ENCODE results near the gene INPP5F.
A peak's percentile ranks its signal among the peaks of the same experiment; 100 is the strongest.

Gene INPP5F

DNA sequence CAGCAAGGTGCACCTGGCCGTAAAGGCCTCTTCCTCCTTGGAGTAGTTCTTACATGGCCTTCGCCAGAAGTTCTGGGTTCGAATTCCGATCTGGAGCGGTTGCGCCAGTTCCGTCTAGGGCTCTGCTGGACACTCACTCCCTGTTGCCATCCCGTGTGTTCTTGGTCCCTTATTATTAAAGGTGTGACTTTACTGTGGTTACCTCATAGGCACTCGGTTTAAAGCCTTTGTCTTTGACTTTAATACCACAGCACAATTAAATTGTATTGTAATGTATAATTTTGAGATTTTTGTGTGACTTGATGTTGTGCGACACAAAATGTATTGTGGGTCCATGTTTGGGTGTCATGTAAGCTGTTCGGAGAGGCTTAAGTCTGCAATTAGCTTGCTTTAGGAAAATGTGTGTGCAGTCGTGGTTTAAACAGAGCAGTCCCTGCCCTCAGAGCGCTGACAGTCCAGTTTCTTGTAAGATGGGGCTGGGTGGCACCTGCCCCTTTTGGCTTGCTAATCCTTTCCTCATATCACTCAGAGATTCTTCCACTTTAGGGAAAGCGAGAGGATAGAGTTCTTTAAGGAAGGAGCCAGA is 919 bp downstream of the INPP5F start:
- TF ChIP-seq, protein P1, sequence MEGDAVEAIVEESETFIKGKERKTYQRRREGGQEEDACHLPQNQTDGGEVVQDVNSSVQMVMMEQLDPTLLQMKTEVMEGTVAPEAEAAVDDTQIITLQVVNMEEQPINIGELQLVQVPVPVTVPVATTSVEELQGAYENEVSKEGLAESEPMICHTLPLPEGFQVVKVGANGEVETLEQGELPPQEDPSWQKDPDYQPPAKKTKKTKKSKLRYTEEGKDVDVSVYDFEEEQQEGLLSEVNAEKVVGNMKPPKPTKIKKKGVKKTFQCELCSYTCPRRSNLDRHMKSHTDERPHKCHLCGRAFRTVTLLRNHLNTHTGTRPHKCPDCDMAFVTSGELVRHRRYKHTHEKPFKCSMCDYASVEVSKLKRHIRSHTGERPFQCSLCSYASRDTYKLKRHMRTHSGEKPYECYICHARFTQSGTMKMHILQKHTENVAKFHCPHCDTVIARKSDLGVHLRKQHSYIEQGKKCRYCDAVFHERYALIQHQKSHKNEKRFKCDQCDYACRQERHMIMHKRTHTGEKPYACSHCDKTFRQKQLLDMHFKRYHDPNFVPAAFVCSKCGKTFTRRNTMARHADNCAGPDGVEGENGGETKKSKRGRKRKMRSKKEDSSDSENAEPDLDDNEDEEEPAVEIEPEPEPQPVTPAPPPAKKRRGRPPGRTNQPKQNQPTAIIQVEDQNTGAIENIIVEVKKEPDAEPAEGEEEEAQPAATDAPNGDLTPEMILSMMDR (IDR thresholded peaks at IDR 0.05; ENCODE audit: low read depth, low read length) = no peak
- Histone ChIP-seq H3K4me3 (ENCODE audit: low read depth, low read length) (peak overlapping the region; percentile 58), H3K36me3 (no peaks in the 10 kb centered on the region; the same call in 1 of the 2 replicates), H3K4me1 (peaks cover 7% of the 10 kb centered on the region; the same call in 1 of the 2 replicates), H3K27me3 (no peaks in the 10 kb centered on the region), H3K9me3 (no peaks in the 10 kb centered on the region)
- no peak for DNase-seq

DNA sequence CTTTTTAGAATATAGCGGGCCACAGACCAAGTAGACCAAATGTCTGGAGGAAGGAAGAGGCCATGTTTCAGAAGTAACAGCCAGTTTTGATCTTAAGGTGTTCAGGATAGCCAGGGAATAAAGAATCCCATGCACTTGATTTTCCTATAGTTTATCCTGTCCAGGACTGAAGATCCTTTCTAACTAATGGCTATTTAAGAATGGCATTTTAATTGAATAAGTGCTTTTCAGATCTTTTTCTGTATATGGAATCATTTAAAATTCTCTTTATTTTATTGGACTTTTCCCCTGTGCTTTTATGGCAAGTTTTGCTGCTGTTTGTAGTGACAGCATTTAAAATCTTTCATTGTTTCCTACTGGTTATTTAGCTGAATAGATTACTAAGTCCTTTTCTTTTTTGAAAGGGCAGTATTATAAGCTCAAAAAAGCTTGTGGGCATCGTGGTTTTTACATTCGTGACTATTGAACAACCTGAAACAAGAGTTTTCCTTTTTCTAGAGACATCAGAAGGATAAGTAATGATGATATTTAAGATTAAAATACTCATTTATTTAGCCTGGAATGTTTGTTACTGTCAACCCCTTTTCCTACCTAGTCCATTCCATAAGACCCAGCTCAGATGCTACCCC is 2.4 kb downstream of the INPP5F start:
- Histone ChIP-seq H3K4me3 (ENCODE audit: low read depth, low read length) (no peak overlapping the region), H3K27me3 (no peaks in the 10 kb centered on the region), H3K4me1 (peaks cover 5% of the 10 kb centered on the region; the same call in 1 of the 2 replicates), H3K9me3 (no peaks in the 10 kb centered on the region), H3K36me3 (no peaks in the 10 kb centered on the region; the same call in 1 of the 2 replicates)
- no peak for DNase-seq
- TF ChIP-seq, protein P1 (IDR thresholded peaks at IDR 0.05; ENCODE audit: low read depth, low read length) = no peak

DNA sequence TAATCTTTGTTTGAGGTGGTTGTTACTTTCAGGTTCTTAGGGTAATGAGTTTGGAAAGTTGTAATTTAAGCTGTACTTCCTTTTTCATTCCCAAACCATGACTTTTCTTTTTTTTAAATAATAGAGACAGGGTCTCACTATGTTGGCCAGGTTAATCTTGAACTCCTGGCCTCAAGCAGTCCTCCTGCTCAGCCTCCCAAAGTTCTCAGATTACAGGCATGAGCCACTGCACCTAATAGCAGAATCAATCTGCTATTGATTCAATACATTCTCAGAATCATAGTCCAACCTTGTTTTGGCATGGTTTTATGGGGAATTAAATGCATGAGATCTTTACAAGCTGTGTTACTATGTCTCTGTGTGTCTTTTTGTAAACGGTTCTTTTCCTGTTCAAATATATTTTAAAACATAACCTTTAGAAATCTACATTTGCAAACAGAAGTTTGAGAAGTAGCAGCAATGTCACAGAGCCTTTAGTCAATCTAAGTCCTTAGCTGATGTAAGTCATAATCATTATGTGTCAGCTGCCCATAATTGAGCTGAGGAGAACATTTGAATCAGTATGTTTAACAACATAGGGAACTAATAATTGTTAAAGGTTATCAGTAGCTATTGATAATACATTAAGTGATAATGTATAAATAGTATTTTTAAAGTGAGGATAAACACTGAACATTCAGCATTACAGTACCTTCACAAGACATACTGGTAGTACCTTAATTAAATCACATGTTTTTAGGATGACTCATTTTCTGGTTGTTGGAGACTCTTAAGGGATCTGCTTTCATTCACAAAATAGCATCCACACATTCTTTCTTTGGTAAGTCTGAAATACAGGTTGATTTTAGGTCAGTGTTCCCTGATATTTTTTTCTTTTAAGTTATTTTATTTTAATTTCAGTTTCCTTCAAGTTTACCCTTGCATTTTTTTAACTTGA is 8.8 kb downstream of the INPP5F start:
- DNase-seq = no peak
- Histone ChIP-seq H3K4me3 (ENCODE audit: low read depth, low read length) (no peak overlapping the region), H3K4me1 (peaks cover 12% of the 10 kb centered on the region; the same call in 1 of the 2 replicates), H3K9me3 (no peaks in the 10 kb centered on the region), H3K27me3 (no peaks in the 10 kb centered on the region), H3K36me3 (no peaks in the 10 kb centered on the region; the same call in 1 of the 2 replicates)
- TF ChIP-seq, protein P1 (IDR thresholded peaks at IDR 0.05; ENCODE audit: low read depth, low read length) = no peak

DNA sequence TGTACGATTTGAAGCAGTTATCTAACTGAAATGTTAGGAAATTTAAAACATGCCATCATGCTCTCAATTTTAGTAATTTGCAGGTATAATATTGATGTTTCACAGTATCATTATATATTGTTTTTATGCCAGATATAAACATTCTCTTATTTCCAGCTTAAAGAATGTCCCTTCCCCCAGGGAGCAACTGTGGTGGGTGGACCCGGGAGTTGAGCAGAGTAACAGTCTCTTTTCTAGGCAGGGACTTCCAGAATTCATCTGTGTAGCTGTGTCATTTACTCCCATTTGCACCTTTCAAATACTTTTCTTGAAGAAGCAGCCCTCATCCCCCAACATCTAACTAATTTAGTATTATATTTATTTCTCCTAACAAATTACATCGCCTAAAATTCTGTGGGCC is 9.6 kb downstream of the INPP5F start:
- peaks cover 12% of the 10 kb centered on the region; the same call in 1 of the 2 replicates for H3K4me1 ChIP-seq
- H3K4me3 ChIP-seq (ENCODE audit: low read depth, low read length) = no peak overlapping the region
- TF ChIP-seq, protein P1 (IDR thresholded peaks at IDR 0.05; ENCODE audit: low read depth, low read length) = no peak
- H3K36me3 ChIP-seq = no peaks in the 10 kb centered on the region; the same call in 1 of the 2 replicates
- H3K9me3 ChIP-seq = no peaks in the 10 kb centered on the region
- no peak for DNase-seq
- H3K27me3 ChIP-seq = no peaks in the 10 kb centered on the region

DNA sequence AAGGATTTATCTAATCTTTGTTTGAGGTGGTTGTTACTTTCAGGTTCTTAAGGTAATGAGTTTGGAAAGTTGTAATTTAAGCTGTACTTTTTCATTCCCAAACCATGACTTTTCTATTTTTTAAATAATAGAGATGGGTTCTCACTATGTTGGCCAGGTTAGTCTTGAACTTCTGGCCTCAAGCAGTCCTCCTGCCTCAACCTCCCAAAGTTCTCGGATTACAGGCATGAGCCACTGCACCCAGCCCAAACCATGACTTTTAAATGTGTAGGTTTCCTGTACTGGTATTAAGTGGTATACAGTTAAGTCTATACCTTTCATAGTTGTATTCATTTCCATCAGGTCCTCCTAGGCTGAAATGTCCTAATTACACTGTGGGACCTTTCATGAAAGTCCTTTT is 10.4 kb downstream of the INPP5F start:
- DNase-seq = no peak
- Histone ChIP-seq H3K36me3 (no peaks in the 10 kb centered on the region), H3K4me1 (peaks cover 12% of the 10 kb centered on the region; the same call in 1 of the 2 replicates), H3K4me3 (ENCODE audit: low read depth, low read length) (no peak overlapping the region), H3K9me3 (no peaks in the 10 kb centered on the region), H3K27me3 (no peaks in the 10 kb centered on the region)
- TF ChIP-seq, protein P1 (IDR thresholded peaks at IDR 0.05; ENCODE audit: low read depth, low read length) = no peak

All from BE2C (cell line).